HG03457 (cell line): ENCODE data around the gene SEMA3A.
A peak's percentile ranks its signal among the peaks of the same experiment; 100 is the strongest.

Experiments
- ATAC-seq: cut with Tn5 transposase; IDR thresholded peaks from one replicate; pipeline ENCODE4 v1.9.1; 2021; ENCODE audit warnings: moderate number of reproducible peaks; ENCODE audit not compliant: unreplicated experiment

The SEMA3A gene

GRCh38 chr7:84022684-84023308 lies 171.8 kb downstream of the SEMA3A start:
- no peak for ATAC-seq

- ATAC-seq = no peak
These were observed 172.6 kb downstream of the SEMA3A start for GRCh38 chr7:84022009-84022408.

- no peak for ATAC-seq
These were observed 173.2 kb downstream of the SEMA3A start for GRCh38 chr7:84021292-84021908.

GRCh38 chr7:84017651-84018050 lies 176.9 kb downstream of the SEMA3A start:
- ATAC-seq = no peak

GRCh38 chr7:84013616-84014240 lies 180.9 kb downstream of the SEMA3A start:
- no peak for ATAC-seq

- ATAC-seq = no peak
These were observed 184.8 kb downstream of the SEMA3A start for GRCh38 chr7:84009782-84010181.

- ATAC-seq = no peak
These were observed 185.5 kb downstream of the SEMA3A start for GRCh38 chr7:84009051-84009450.

GRCh38 chr7:84003191-84003590 lies 191.4 kb downstream of the SEMA3A start:
- ATAC-seq = no peak

- no peak for ATAC-seq
These were observed 192.2 kb downstream of the SEMA3A start for GRCh38 chr7:84002348-84002747.

- ATAC-seq = no peak
These were observed 197.7 kb downstream of the SEMA3A start for GRCh38 chr7:83996879-83997278.

GRCh38 chr7:83987764-83988163 lies 206.8 kb downstream of the SEMA3A start:
- no peak for ATAC-seq

GRCh38 chr7:83985821-83986220 lies 208.8 kb downstream of the SEMA3A start:
- no peak for ATAC-seq

GRCh38 chr7:83984591-83984990 lies 210.0 kb downstream of the SEMA3A start:
- no peak for ATAC-seq

- no peak for ATAC-seq
These were observed 210.5 kb downstream of the SEMA3A start for GRCh38 chr7:83984076-83984475.

GRCh38 chr7:83983606-83984005 lies 211.0 kb downstream of the SEMA3A start:
- ATAC-seq = no peak

- peak; percentile 84 for ATAC-seq
These were observed 218.3 kb downstream of the SEMA3A start for GRCh38 chr7:83976302-83976701.

GRCh38 chr7:83970081-83970480 lies 224.5 kb downstream of the SEMA3A start:
- ATAC-seq = no peak

- ATAC-seq = no peak
These were observed 230.3 kb downstream of the SEMA3A start for GRCh38 chr7:83964318-83964717.

- no peak for ATAC-seq
These were observed 237.3 kb downstream of the SEMA3A start for GRCh38 chr7:83957333-83957732.

- no peak for ATAC-seq
These were observed 238.5 kb downstream of the SEMA3A start for GRCh38 chr7:83956104-83956503.

- no peak for ATAC-seq
These were observed 242.4 kb downstream of the SEMA3A start for GRCh38 chr7:83952236-83952635.

- no peak for ATAC-seq
These were observed 247.3 kb downstream of the SEMA3A start for GRCh38 chr7:83947260-83947659.
